GM12878 (cell line): ENCODE data around the gene DOCK2. TPM values are rescaled to one million over a fixed set of nuclear protein-coding genes. Genes with fewer than 3 reads are reported as not detected.

Source experiments
- ATF2 ChIP-seq: IDR thresholded peaks from 2 replicates; pipeline ENCODE4 v1.6.1; 2012; ENCODE audit warnings: low read length, inconsistent platforms
- CBX3 ChIP-seq: fragments of 200-600 bp; sonication (generic); IDR thresholded peaks from 2 replicates; pipeline ENCODE4 v1.6.1; 2016; ENCODE audit warnings: low read depth, borderline replicate concordance
- DPF2 ChIP-seq: fragments of 450-650 bp; IDR thresholded peaks from 2 replicates; pipeline ENCODE4 v1.6.1; 2017; ENCODE audit warnings: mild to moderate bottlenecking
- ELK1 ChIP-seq: IDR thresholded peaks from 2 replicates; pipeline ENCODE4 v1.6.1; 2012; ENCODE audit warnings: low read depth, low read length, improper control_type of control experiment
- ETV6 ChIP-seq, 2 experiments: fragments of 450-650 bp in 1 of 2; IDR thresholded peaks in 1 of 2; conservative IDR thresholded peaks in 1 of 2; 2 replicates each; pipeline ENCODE4 v1.6.1; 2014; ENCODE audit warnings: antibody characterized with exemption in 1 of 2, borderline replicate concordance in 1 of 2, low read depth in 1 of 2, mild to moderate bottlenecking in 1 of 2, moderate library complexity in 1 of 2
- FOXM1 ChIP-seq: IDR thresholded peaks from 2 replicates; pipeline ENCODE4 v1.6.1; 2012; ENCODE audit warnings: low read depth, mild to moderate bottlenecking, inconsistent platforms, low read length, moderate library complexity
- HDGF ChIP-seq: fragments of 450-650 bp; IDR thresholded peaks from 2 replicates; pipeline ENCODE4 v1.6.1; 2016; ENCODE audit warnings: antibody characterized with exemption
- IKZF1 ChIP-seq: fragments of 450-650 bp; conservative IDR thresholded peaks from 2 replicates; pipeline ENCODE4 v1.6.1; 2017; ENCODE audit warnings: antibody characterized with exemption, mild to moderate bottlenecking
- IKZF2 ChIP-seq, 2 experiments: fragments of 450-650 bp; IDR thresholded peaks; 2 replicates each; pipeline ENCODE4 v1.6.1; 2017; ENCODE audit warnings: mild to moderate bottlenecking in 2 of 2, moderate library complexity in 2 of 2
- JUNB ChIP-seq: IDR thresholded peaks from 2 replicates; pipeline ENCODE4 v1.6.1; 2016; ENCODE audit warnings: antibody characterized with exemption, mild to moderate bottlenecking
- MEF2A ChIP-seq: IDR thresholded peaks from 2 replicates; pipeline ENCODE4 v1.6.1; 2011; ENCODE audit warnings: low read depth, mild to moderate bottlenecking, low read length, moderate library complexity; ENCODE audit not compliant: insufficient read depth
- MTA2 ChIP-seq: fragments of 450-650 bp; IDR thresholded peaks from 2 replicates; pipeline ENCODE4 v1.6.1; 2016; ENCODE audit warnings: low read depth, mild to moderate bottlenecking, moderate library complexity
- NFXL1 ChIP-seq: fragments of 450-650 bp; IDR thresholded peaks from 2 replicates; pipeline ENCODE4 v1.6.1; 2017; ENCODE audit warnings: antibody characterized with exemption, mild to moderate bottlenecking, borderline replicate concordance
- NFYA ChIP-seq: IDR thresholded peaks from 2 replicates; pipeline ENCODE4 v1.6.1; 2011; ENCODE audit warnings: low read depth, mild to moderate bottlenecking, low read length, improper control_type of control experiment, borderline replicate concordance
- RAD21 ChIP-seq: IDR thresholded peaks from 2 replicates; pipeline ENCODE4 v1.6.1; 2011; ENCODE audit warnings: mild to moderate bottlenecking, low read depth, low read length, moderate library complexity; ENCODE audit not compliant: insufficient read depth
- RBBP5 ChIP-seq: fragments of 200-600 bp; sonication (generic); conservative IDR thresholded peaks from 2 replicates; pipeline ENCODE4 v1.6.1; 2016
- RELB ChIP-seq: fragments of 450-650 bp; IDR thresholded peaks from 2 replicates; pipeline ENCODE4 v1.6.1; 2017; ENCODE audit warnings: low read depth, mild to moderate bottlenecking, moderate library complexity
- SIN3A ChIP-seq: IDR thresholded peaks from 2 replicates; pipeline ENCODE4 v1.6.1; 2012; ENCODE audit warnings: low read depth, low read length, improper control_type of control experiment
- SUZ12 ChIP-seq: fragments of 200-600 bp; sonication (generic); IDR thresholded peaks from one replicate; pipeline ENCODE4 v1.6.1; 2018; ENCODE audit warnings: antibody characterized with exemption, mild to moderate bottlenecking; ENCODE audit not compliant: unreplicated experiment
- TAF1 ChIP-seq: IDR thresholded peaks from 2 replicates; pipeline ENCODE4 v1.6.1; 2011; ENCODE audit warnings: mild to moderate bottlenecking, low read depth, low read length, borderline replicate concordance
- YBX1 ChIP-seq: fragments of 450-650 bp; IDR thresholded peaks from 2 replicates; pipeline ENCODE4 v1.6.1; 2016; ENCODE audit warnings: antibody characterized with exemption
- YY1 ChIP-seq: IDR thresholded peaks from 2 replicates; pipeline ENCODE4 v1.6.1; 2011; ENCODE audit warnings: low read depth, mild to moderate bottlenecking, low read length
- ZNF687 ChIP-seq: fragments of 450-650 bp; IDR thresholded peaks from 2 replicates; pipeline ENCODE4 v1.6.1; 2017; ENCODE audit warnings: mild to moderate bottlenecking, moderate library complexity
- polyA plus RNA-seq, 11 experiments: library from polyadenylated mRNA; depleted of rRNA in 4 of 11; unstranded in 6 of 11; stranded (reverse) in 5 of 11; fragments of >200 nt; fragmentation: Nextera tagmentation in 4 of 11; fragmentation: Illumina TruSeq in 1 of 11; extraction: Ambion mirVana in 4 of 11; extraction: Trizol in 1 of 11; gene quantifications; 1 replicate in 1 of 11; 2 replicates in 10 of 11; pipeline versions ENCODE4 v1.2.1 to v1.2.3, GENCODE V29; 2011 to 2016; ENCODE audit warnings: inconsistent platforms in 2 of 11, missing spikeins in 2 of 11, low read depth in 1 of 11
- total RNA-seq, 4 experiments: library from RNA; depleted of rRNA in 3 of 4; stranded (reverse); fragments of >200 nt in 3 of 4; fragmentation: Illumina TruSeq in 1 of 4; extraction: Trizol in 1 of 4; gene quantifications; 2 replicates each; pipeline versions ENCODE4 v1.2.1 to v1.2.3, GENCODE V29; 2013 to 2021

Gene DOCK2
- total and polyA plus RNA-seq, 10 of the 15 experiments (the other 5 are each of a cell fraction or from before 2014, with no cell fraction given), result 34.2 to 192 (median 118) TPM

- TF ChIP-seq HDGF (no peak), MEF2A (0 out of 2 replicates have a peak, but pooled peaks have one; percentile 13), RAD21 (no peak), NFXL1 (no peak), NFYA (no peak), SUZ12 (no peak), DPF2 (no peak), RBBP5 (no peak), CBX3 (no peak), MTA2 (no peak), SIN3A (no peak), RELB (0 out of 2 replicates have a peak, but pooled peaks have one; percentile 21), ATF2 (peak; percentile 41; the same call in 1 of the 2 replicates), YY1 (peak; percentile 55; the same call in 1 of the 2 replicates), JUNB (peak; percentile 76), IKZF2 (IDR thresholded peaks at IDR 0.05) (peak in 1 of 2 experiments; percentile 46; a peak in 2 of 4 replicates), TAF1 (no peak), ELK1 (no peak), FOXM1 (0 out of 2 replicates have a peak, but pooled peaks have one; percentile 22), ETV6 (conservative IDR thresholded peaks at IDR 0.05 in 1 of 2, IDR thresholded peaks at IDR 0.05 in 1 of 2; ENCODE audit: borderline replicate concordance in 1 of 2, low read depth in 1 of 2) (no peak), IKZF1 (peak; percentile 34; the same call in 1 of the 2 replicates), YBX1 (no peak), ZNF687 (peak; percentile 17; the same call in 1 of the 2 replicates)
- TF ChIP-seq, all 136 proteins: peak for 16
Measured at GRCh38 chr5:169838688-169839087, 201.6 kb downstream of the DOCK2 start (continued).
